Neural progenitor cell (in vitro differentiated cells): Measurements from ENCODE around the gene LGR5. TPM values are rescaled to one million over a fixed set of nuclear protein-coding genes. Genes with fewer than 3 reads are reported as not detected.

Source experiments
- DNase-seq: peaks from one replicate; pipeline ENCODE4 v3.0.0-alpha.2; 2016; ENCODE audit warnings: low spot score
- H2AFZ ChIP-seq: fragments of 200-600 bp; sonication (generic); replicated peaks from 2 replicates; pipeline ENCODE4 v1.6.1; 2016; ENCODE audit warnings: antibody characterized with exemption
- H3F3A ChIP-seq: fragments of 200-600 bp; sonication (generic); 2 replicates; pipeline ENCODE4 v1.6.1; 2016; ENCODE audit warnings: antibody characterized with exemption, low read depth
- H3K27ac ChIP-seq: fragments of 200-600 bp; sonication (generic); 2 replicates; pipeline ENCODE4 v1.5.1; 2016; ENCODE audit warnings: mild to moderate bottlenecking
- H3K27me3 ChIP-seq: fragments of 200-600 bp; sonication (generic); 2 replicates; pipeline ENCODE4 v1.6.1; 2016; ENCODE audit warnings: mild to moderate bottlenecking, moderate library complexity
- H3K36me3 ChIP-seq: fragments of 200-600 bp; sonication (generic); 2 replicates; pipeline ENCODE4 v1.5.1; 2016
- H3K4me1 ChIP-seq: fragments of 200-600 bp; sonication (generic); 2 replicates; pipeline ENCODE4 v1.6.1; 2016; ENCODE audit warnings: mixed run types
- H3K4me2 ChIP-seq: fragments of 200-600 bp; sonication (generic); 2 replicates; pipeline ENCODE4 v1.6.1; 2016
- H3K4me3 ChIP-seq: fragments of 200-600 bp; sonication (generic); 2 replicates; pipeline ENCODE4 v1.5.1; 2016
- H3K79me2 ChIP-seq: fragments of 200-600 bp; sonication (generic); 2 replicates; pipeline ENCODE4 v1.6.1; 2016; ENCODE audit warnings: low read depth
- H3K9ac ChIP-seq: fragments of 200-600 bp; sonication (generic); 2 replicates; pipeline ENCODE4 v1.6.1; 2016
- H3K9me3 ChIP-seq: fragments of 200-600 bp; sonication (generic); 2 replicates; pipeline ENCODE4 v1.5.1; 2016; ENCODE audit warnings: low read depth
- H4K20me1 ChIP-seq: fragments of 200-600 bp; sonication (generic); 2 replicates; pipeline ENCODE4 v1.6.1; 2016; ENCODE audit warnings: low read depth
- H3K27ac Mint-ChIP-seq: 3 replicates; pipeline ENCODE4 v1.8.0; 2021; ENCODE audit warnings: mixed read lengths
- H3K27me3 Mint-ChIP-seq: 2 replicates; pipeline ENCODE4 v1.8.0; 2022; ENCODE audit warnings: low read depth, mild to moderate bottlenecking, inconsistent platforms, moderate library complexity, mixed read lengths; ENCODE audit not compliant: insufficient read depth
- H3K36me3 Mint-ChIP-seq: 3 replicates; pipeline ENCODE4 v1.8.0; 2021; ENCODE audit warnings: mixed read lengths
- H3K4me1 Mint-ChIP-seq: 3 replicates; pipeline ENCODE4 v1.8.0; 2021; ENCODE audit warnings: mixed read lengths
- H3K4me3 Mint-ChIP-seq: 3 replicates; pipeline ENCODE4 v1.8.0; 2021; ENCODE audit warnings: mild to moderate bottlenecking, moderate library complexity, mixed read lengths
- H3K9me3 Mint-ChIP-seq: 3 replicates; pipeline ENCODE4 v1.8.0; 2020; ENCODE audit warnings: mixed read lengths
- EZH2 ChIP-seq: fragments of 200-600 bp; sonication (generic); IDR thresholded peaks from 2 replicates; pipeline ENCODE4 v1.6.1; 2017; ENCODE audit warnings: antibody characterized with exemption, mild to moderate bottlenecking, moderate library complexity
- EZH2phosphoT487 ChIP-seq: fragments of 200-600 bp; sonication (generic); IDR thresholded peaks from 2 replicates; pipeline ENCODE4 v1.6.1; 2017; ENCODE audit warnings: antibody characterized with exemption
- total RNA-seq: library from RNA; depleted of rRNA; stranded (reverse); fragments of >200 nt; gene quantifications from 2 replicates; pipeline ENCODE4 v1.2.3, GENCODE V29; 2015; ENCODE audit warnings: low replicate concordance
- TF ChIP-seq, protein P1 (sequence below): fragments of 200-600 bp; sonication (generic); IDR thresholded peaks from 2 replicates; pipeline ENCODE4 v1.5.1; 2017; ENCODE audit warnings: antibody characterized with exemption, mild to moderate bottlenecking

The LGR5 gene
- total RNA-seq, 1 donor from 2014 or later, result 1.4 TPM

DNA sequence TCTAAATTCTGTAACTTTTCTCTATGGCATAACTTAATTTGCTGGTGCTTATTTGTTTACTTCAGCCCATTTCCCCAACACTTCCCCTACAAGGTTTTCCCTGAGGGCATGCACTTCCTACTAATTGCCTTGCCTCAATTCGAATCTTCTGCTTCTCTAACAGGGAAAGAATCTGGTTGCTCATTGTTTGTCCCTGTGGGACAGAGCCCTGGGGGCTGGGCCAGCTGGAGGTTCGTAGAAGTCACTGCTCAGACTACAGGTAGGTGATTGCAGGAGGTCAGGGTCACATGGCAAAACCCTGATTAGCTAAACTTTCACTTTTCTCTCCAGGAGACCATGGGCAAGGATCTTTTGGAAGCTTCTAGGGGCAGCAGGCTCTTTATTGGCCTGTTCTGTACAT, 152.0 kb downstream of the LGR5 start:
- H4K20me1 ChIP-seq, result no peaks in the 10 kb centered on the region
- no peak overlapping the region for H3K9ac ChIP-seq
- no peaks in the 10 kb centered on the region for H3F3A ChIP-seq
- DNase-seq, result no peak
- H3K79me2 ChIP-seq, result no peaks in the 10 kb centered on the region
- peaks cover 22% of the 10 kb centered on the region for H3K4me1 ChIP-seq
- Mint-ChIP-seq H3K4me1 (peaks cover 5% of the 10 kb centered on the region), H3K36me3 (no peaks in the 10 kb centered on the region), H3K9me3 (peaks cover 2% of the 10 kb centered on the region), H3K27me3 (peaks cover 4% of the 10 kb centered on the region), H3K27ac (no peak overlapping the region), H3K4me3 (no peak overlapping the region)
- no peaks in the 10 kb centered on the region for H3K36me3 ChIP-seq
- TF ChIP-seq, protein P1, sequence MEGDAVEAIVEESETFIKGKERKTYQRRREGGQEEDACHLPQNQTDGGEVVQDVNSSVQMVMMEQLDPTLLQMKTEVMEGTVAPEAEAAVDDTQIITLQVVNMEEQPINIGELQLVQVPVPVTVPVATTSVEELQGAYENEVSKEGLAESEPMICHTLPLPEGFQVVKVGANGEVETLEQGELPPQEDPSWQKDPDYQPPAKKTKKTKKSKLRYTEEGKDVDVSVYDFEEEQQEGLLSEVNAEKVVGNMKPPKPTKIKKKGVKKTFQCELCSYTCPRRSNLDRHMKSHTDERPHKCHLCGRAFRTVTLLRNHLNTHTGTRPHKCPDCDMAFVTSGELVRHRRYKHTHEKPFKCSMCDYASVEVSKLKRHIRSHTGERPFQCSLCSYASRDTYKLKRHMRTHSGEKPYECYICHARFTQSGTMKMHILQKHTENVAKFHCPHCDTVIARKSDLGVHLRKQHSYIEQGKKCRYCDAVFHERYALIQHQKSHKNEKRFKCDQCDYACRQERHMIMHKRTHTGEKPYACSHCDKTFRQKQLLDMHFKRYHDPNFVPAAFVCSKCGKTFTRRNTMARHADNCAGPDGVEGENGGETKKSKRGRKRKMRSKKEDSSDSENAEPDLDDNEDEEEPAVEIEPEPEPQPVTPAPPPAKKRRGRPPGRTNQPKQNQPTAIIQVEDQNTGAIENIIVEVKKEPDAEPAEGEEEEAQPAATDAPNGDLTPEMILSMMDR, result no peak
- TF ChIP-seq EZH2, result no peak
- TF ChIP-seq EZH2phosphoT487, result no peak
- no peaks in the 10 kb centered on the region for H3K9me3 ChIP-seq
- H3K4me3 ChIP-seq, result no peak overlapping the region
- no peak overlapping the region for H3K27ac ChIP-seq
- no peak overlapping the region for H2AFZ ChIP-seq
- peak overlapping the region; percentile 9 for H3K4me2 ChIP-seq
- no peaks in the 10 kb centered on the region for H3K27me3 ChIP-seq

DNA sequence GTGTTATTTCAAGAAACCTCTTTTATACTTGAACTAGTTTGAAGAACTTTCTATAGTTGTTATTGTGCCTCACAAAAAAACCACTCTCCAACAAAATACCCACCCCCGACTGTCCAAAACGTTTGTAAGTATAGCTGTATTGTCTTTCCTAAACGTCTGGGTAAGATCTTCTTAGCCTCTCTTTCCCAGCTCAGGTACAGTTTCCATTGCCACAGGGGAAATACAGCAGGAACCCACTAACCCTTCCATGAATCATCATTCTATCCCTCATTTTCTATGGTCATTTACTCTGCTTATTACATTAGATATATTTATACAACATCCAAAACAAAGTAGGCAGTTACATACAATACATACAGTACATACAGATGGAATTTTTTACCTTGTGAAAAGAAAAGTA, 153.2 kb downstream of the LGR5 start:
- H3K4me2 ChIP-seq, result no peak overlapping the region
- Mint-ChIP-seq H3K27me3 (peaks cover 3% of the 10 kb centered on the region), H3K36me3 (no peaks in the 10 kb centered on the region), H3K27ac (no peak overlapping the region), H3K4me1 (peaks cover 5% of the 10 kb centered on the region), H3K4me3 (no peak overlapping the region), H3K9me3 (peaks cover 2% of the 10 kb centered on the region)
- no peak overlapping the region for H2AFZ ChIP-seq
- H3K79me2 ChIP-seq, result no peaks in the 10 kb centered on the region
- H3F3A ChIP-seq, result no peaks in the 10 kb centered on the region
- no peaks in the 10 kb centered on the region for H3K27me3 ChIP-seq
- no peaks in the 10 kb centered on the region for H3K36me3 ChIP-seq
- no peak overlapping the region for H3K27ac ChIP-seq
- no peaks in the 10 kb centered on the region for H3K9me3 ChIP-seq
- peaks cover 10% of the 10 kb centered on the region for H3K4me1 ChIP-seq
- H3K4me3 ChIP-seq, result no peak overlapping the region
- TF ChIP-seq EZH2, result no peak
- no peak for TF ChIP-seq EZH2phosphoT487
- no peak overlapping the region for H3K9ac ChIP-seq
- H4K20me1 ChIP-seq, result no peaks in the 10 kb centered on the region
- DNase-seq, result no peak

DNA sequence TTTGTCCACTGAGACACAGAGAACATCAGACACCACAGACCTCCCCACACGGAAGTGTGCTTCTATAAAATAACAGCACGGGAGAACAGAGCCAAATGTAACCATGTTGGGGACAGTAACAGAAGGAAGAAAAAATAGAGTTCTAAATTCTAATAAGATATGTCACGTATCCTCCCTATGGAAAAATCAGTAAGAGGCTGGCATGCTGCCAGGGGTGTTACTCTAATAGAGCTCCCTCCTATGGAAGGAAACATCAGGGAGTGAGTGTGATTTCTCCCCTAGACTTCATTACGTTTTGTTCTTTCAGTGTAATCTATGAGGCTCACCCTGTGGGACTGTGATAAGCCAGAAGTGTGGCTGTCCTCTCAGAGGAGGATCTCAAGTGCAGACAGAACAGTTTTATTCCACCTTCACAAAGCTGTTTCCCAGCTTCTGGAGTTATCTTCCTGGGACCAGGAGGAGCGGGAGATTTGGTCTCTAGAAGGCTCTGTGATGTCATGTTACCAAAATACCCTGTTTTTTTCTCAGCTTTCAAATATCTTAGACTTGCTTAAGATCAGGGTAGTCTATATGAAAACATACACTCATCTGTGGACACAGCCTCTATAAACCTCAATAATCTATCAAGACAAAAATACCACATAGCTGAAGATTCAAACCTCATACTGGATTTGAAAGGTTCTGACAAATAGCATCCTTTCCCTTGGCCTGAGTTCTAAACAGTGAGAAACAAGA, 154.8 kb downstream of the LGR5 start:
- peaks cover 5% of the 10 kb centered on the region for H3K4me1 Mint-ChIP-seq
- H3K4me3 Mint-ChIP-seq, result no peak overlapping the region
- H3K4me3 ChIP-seq, result no peak overlapping the region
- H3K27me3 Mint-ChIP-seq, result peaks cover 3% of the 10 kb centered on the region
- no peaks in the 10 kb centered on the region for H3K36me3 ChIP-seq
- no peak overlapping the region for H3K27ac Mint-ChIP-seq
- H3K27me3 ChIP-seq, result no peaks in the 10 kb centered on the region
- H2AFZ ChIP-seq, result no peak overlapping the region
- H3K36me3 Mint-ChIP-seq, result no peaks in the 10 kb centered on the region
- H3K27ac ChIP-seq, result no peak overlapping the region
- no peak overlapping the region for H3K4me2 ChIP-seq
- H3K9ac ChIP-seq, result no peak overlapping the region
- no peaks in the 10 kb centered on the region for H3F3A ChIP-seq
- peaks cover 9% of the 10 kb centered on the region for H3K4me1 ChIP-seq
- TF ChIP-seq, protein P1, result no peak
- TF ChIP-seq EZH2phosphoT487, result no peak
- no peak for TF ChIP-seq EZH2
- no peaks in the 10 kb centered on the region for H3K9me3 ChIP-seq
- no peaks in the 10 kb centered on the region for H3K9me3 Mint-ChIP-seq
- H4K20me1 ChIP-seq, result no peaks in the 10 kb centered on the region
- no peaks in the 10 kb centered on the region for H3K79me2 ChIP-seq
- no peak for DNase-seq

DNA sequence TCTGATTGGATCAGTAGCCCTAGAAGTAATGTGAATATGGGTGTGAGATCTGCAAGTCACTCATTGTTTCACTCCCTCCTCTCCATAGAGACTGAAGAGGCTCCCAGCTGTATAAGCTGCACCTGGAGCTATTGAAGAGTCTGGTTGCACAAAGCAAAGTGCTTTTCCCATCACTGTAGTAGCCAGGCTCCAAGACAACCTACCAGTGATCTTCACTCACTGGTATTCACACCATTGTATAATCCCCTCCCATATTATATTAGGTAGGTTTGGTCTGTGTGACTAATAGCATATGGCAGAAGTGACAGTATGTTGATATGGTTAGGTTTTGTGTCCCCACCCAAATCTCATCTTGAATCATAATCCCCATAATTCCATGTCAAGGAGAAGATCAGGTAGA, 159.6 kb downstream of the LGR5 start:
- no peaks in the 10 kb centered on the region for H3K36me3 ChIP-seq
- no peak overlapping the region for H3K27ac ChIP-seq
- Mint-ChIP-seq H3K36me3 (no peaks in the 10 kb centered on the region), H3K4me3 (no peak overlapping the region), H3K4me1 (no peaks in the 10 kb centered on the region), H3K9me3 (no peaks in the 10 kb centered on the region), H3K27me3 (no peaks in the 10 kb centered on the region), H3K27ac (no peak overlapping the region)
- no peaks in the 10 kb centered on the region for H4K20me1 ChIP-seq
- DNase-seq, result no peak
- H3K4me1 ChIP-seq, result no peaks in the 10 kb centered on the region
- no peaks in the 10 kb centered on the region for H3K9me3 ChIP-seq
- no peak overlapping the region for H2AFZ ChIP-seq
- H3K4me3 ChIP-seq, result no peak overlapping the region
- H3K79me2 ChIP-seq, result no peaks in the 10 kb centered on the region
- H3K27me3 ChIP-seq, result no peaks in the 10 kb centered on the region
- H3K4me2 ChIP-seq, result no peak overlapping the region
- no peaks in the 10 kb centered on the region for H3F3A ChIP-seq
- no peak overlapping the region for H3K9ac ChIP-seq
- TF ChIP-seq, protein P1, result no peak
- TF ChIP-seq EZH2, result no peak
- no peak for TF ChIP-seq EZH2phosphoT487
